Suprapubic skin (tissue), 4 donors: ENCODE measurements around the gene NHSL2.

Experiments used
- CTCF ChIP-seq, 2 donors: fragments of 200-600 bp in 1 of 2; fragments of 450-650 bp in 1 of 2; sonication (generic) in 1 of 2; IDR thresholded peaks; one replicate each; pipeline ENCODE4 v1.5.1; 2016 to 2019; ENCODE audit warnings: antibody characterized with exemption in 2 of 2, mild to moderate bottlenecking in 1 of 2, moderate library complexity in 1 of 2
- EP300 ChIP-seq: sonication (generic); formaldehyde crosslinking; IDR thresholded peaks from one replicate; pipeline ENCODE4 v1.6.1; 2017; ENCODE audit warnings: antibody characterized with exemption
- POLR2A ChIP-seq, 2 donors: fragments of 450-650 bp; IDR thresholded peaks; one replicate each; pipeline ENCODE4 v1.6.1; 2017; ENCODE audit warnings: antibody characterized with exemption in 2 of 2, mild to moderate bottlenecking in 2 of 2, moderate library complexity in 2 of 2
- POLR2AphosphoS5 ChIP-seq, 3 donors: sonication (generic); formaldehyde crosslinking; IDR thresholded peaks; one replicate each; pipeline ENCODE4 v1.6.1; 2017; ENCODE audit warnings: antibody characterized with exemption in 3 of 3

GRCh38 chrX:72142094-72142793 lies 231.6 kb downstream of the NHSL2 start:
- TF ChIP-seq POLR2A (IDR thresholded peaks at IDR 0.05) = no peak
- TF ChIP-seq CTCF (IDR thresholded peaks at IDR 0.05) = no peak
- TF ChIP-seq POLR2AphosphoS5 (IDR thresholded peaks at IDR 0.05) = no peak
- TF ChIP-seq EP300 = no peak
